ENCODE results near the gene LANCL2.

Gene LANCL2

DNA sequence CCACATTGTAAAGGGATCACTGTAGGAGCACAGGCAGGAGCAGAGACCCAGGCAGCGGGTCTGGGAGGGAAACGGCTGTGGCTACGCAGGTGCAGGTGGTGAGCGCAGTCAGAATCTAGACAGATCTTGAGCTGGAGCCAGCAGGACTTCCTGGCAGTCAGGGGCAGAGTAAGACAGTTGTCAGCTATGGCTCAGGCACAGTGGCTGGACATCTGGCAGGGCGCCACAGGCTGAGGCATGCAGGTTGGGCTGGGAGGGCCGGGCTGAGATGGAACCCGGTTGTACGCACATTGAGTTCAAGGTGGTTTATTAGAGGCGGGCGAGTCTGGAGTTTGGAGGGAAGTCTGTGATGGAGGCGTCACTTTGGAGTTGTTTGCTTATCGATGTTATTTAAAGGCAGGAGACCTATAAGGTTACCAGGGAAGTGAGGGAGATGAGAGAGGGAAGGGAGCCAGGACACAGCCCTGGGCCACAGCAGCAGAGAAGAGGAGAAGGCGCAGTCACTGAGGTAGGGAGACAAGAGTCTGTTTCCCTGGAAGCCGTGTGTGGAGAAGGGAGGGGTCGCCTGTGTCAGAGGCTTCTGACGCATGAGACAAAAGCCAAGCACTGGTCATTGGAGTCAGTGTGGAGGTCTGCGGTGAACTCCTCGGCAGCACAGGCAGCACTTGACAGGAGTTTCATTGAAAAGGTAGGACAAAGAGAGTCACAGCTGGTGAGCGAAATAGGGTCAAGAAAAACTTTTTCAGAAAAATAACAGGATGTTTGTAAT is 73.8 kb downstream of the LANCL2 start:
- H3K4me3 ChIP-seq (ENCODE audit: low read depth, low read length), result no peak overlapping the region
- peak overlapping the region; percentile 56 for H3K27ac ChIP-seq
- no peaks in the 10 kb centered on the region for H3K27me3 ChIP-seq (ENCODE audit: insufficient read depth, low read depth, severe bottlenecking)
- TF ChIP-seq, protein P1, sequence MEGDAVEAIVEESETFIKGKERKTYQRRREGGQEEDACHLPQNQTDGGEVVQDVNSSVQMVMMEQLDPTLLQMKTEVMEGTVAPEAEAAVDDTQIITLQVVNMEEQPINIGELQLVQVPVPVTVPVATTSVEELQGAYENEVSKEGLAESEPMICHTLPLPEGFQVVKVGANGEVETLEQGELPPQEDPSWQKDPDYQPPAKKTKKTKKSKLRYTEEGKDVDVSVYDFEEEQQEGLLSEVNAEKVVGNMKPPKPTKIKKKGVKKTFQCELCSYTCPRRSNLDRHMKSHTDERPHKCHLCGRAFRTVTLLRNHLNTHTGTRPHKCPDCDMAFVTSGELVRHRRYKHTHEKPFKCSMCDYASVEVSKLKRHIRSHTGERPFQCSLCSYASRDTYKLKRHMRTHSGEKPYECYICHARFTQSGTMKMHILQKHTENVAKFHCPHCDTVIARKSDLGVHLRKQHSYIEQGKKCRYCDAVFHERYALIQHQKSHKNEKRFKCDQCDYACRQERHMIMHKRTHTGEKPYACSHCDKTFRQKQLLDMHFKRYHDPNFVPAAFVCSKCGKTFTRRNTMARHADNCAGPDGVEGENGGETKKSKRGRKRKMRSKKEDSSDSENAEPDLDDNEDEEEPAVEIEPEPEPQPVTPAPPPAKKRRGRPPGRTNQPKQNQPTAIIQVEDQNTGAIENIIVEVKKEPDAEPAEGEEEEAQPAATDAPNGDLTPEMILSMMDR (IDR thresholded peaks at IDR 0.05; ENCODE audit: low read depth, low read length), result no peak
- no peaks in the 10 kb centered on the region for H3K9me3 ChIP-seq (ENCODE audit: severe bottlenecking)
- no peaks in the 10 kb centered on the region for H3K36me3 ChIP-seq
- DNase-seq, result peak; percentile 23

DNA sequence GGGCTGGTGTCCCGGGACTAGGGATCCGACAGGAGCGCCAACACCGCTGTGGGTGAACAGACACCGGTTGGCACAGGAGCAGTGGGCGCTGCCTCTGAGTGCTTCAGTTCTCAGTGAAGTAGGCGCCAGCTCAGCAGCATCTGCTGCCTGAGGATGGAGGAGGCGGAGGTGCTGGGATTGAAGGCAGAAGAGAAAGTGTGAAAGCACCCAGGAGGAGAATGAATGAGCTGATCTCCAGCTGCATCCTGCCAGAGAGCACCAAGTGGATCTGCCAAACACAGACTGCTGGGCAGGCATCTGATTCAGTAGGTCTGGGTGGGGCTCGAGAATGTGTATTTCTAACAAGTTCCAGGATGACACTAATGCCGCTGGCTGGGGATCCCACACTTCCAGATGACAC is 74.5 kb downstream of the LANCL2 start:
- Histone ChIP-seq H3K36me3 (no peaks in the 10 kb centered on the region), H3K27ac (no peak overlapping the region), H3K4me3 (ENCODE audit: low read depth, low read length) (no peak overlapping the region), H3K9me3 (ENCODE audit: severe bottlenecking) (no peaks in the 10 kb centered on the region), H3K27me3 (ENCODE audit: insufficient read depth, low read depth, severe bottlenecking) (no peaks in the 10 kb centered on the region)
- TF ChIP-seq, protein P1 (IDR thresholded peaks at IDR 0.05; ENCODE audit: low read depth, low read length), result no peak
- DNase-seq, result no peak

DNA sequence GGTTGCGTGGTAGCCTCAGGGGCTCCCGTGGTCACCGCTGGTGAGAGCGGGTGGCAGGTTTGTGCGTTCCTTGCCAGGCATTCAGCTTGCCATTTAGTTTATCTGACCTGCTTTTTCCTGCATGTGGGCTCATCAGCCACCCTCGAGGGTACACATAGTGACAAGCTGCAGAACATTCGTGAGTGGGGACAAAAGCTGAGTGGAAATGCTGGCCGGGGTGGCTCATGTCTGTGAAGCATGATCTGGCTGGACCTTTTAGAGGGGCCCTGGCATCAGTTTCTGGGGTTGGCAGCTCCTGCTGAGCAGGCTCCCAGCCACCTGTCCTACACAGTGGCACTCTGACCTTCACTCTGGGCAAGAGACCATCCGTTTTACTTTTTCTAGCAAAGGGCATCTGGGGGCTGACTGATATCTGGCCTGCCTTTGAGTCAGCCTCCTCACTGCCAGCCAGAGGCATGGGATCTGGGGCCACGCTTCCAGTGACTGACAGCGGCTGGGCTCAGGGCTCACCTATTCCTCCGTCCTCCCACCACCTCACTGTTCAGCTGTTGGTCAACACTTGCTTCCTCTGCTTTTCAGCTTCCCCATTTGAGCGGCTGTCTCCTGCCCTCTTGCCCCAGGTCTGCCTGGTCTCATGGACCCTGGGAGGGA is 75.0 kb downstream of the LANCL2 start:
- no peak for DNase-seq
- no peaks in the 10 kb centered on the region for H3K36me3 ChIP-seq
- H3K9me3 ChIP-seq (ENCODE audit: severe bottlenecking), result no peaks in the 10 kb centered on the region
- no peaks in the 10 kb centered on the region for H3K27me3 ChIP-seq (ENCODE audit: insufficient read depth, low read depth, severe bottlenecking)
- TF ChIP-seq, protein P1 (IDR thresholded peaks at IDR 0.05; ENCODE audit: low read depth, low read length), result no peak
- no peak overlapping the region for H3K27ac ChIP-seq
- H3K4me3 ChIP-seq (ENCODE audit: low read depth, low read length), result no peak overlapping the region

DNA sequence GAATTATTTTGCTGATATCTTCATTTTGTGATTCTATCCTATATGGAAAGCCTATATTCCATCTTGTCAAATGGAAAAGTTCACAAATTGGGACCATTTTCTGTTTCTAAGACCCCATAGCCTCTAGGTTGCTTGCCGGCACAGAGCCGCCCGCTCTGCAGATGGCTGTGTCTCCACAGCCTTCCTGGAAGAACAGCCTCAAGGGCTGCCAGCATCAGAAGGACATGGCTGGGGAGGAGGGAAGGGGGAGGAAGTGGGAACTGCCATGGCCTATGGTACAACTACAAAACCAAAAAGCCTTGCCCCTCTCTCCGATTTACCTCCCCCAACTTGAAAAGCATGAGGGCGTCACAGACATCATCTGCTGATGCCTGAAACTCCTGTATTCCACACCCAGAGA is 75.9 kb downstream of the LANCL2 start:
- Histone ChIP-seq H3K27me3 (ENCODE audit: insufficient read depth, low read depth, severe bottlenecking) (no peaks in the 10 kb centered on the region), H3K4me3 (ENCODE audit: low read depth, low read length) (no peak overlapping the region), H3K27ac (no peak overlapping the region), H3K9me3 (ENCODE audit: severe bottlenecking) (no peaks in the 10 kb centered on the region), H3K36me3 (no peaks in the 10 kb centered on the region)
- no peak for DNase-seq
- TF ChIP-seq, protein P1 (IDR thresholded peaks at IDR 0.05; ENCODE audit: low read depth, low read length), result no peak

DNA sequence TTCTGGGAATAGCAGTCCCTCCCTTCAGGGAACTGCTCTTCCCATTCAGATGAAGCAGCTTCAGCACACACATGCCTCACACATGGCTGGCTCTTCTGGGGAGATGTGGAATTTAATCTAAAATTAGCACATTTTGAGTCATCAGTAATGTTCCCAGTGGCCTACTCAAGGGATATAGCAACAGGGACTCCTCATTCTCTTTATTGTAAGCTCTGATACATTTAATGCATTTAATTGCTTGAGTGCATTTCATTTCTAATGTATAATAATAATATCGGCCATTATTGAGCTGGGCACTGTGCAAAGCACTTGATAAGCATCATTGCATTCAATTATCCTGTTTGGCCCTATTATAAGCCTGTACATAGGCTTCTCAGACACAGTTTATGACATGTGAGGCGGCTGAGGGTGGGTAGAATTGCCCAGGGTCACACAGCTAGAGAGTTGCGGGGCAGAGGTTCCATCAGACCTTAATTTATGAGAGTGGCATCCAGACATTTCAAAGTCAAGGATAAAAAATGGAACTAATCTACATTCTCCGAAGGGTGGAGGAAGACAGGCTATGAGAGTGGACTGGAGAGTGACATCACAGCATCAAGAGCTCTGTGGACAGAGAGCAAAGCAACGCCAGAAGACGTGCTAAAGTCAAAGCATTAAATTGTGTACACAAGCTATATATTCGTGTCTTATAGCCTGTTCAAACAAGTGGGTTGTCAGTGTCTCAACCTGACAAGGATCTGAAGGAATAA is 76.8 kb downstream of the LANCL2 start:
- H3K36me3 ChIP-seq, result no peaks in the 10 kb centered on the region
- H3K27ac ChIP-seq, result no peak overlapping the region
- no peak overlapping the region for H3K4me3 ChIP-seq (ENCODE audit: low read depth, low read length)
- TF ChIP-seq, protein P1 (IDR thresholded peaks at IDR 0.05; ENCODE audit: low read depth, low read length), result no peak
- no peak for DNase-seq
- H3K9me3 ChIP-seq (ENCODE audit: severe bottlenecking), result no peaks in the 10 kb centered on the region
- no peaks in the 10 kb centered on the region for H3K27me3 ChIP-seq (ENCODE audit: insufficient read depth, low read depth, severe bottlenecking)
